ENCODE measurements around the gene AUTS2.

AUTS2 gene

DNA sequence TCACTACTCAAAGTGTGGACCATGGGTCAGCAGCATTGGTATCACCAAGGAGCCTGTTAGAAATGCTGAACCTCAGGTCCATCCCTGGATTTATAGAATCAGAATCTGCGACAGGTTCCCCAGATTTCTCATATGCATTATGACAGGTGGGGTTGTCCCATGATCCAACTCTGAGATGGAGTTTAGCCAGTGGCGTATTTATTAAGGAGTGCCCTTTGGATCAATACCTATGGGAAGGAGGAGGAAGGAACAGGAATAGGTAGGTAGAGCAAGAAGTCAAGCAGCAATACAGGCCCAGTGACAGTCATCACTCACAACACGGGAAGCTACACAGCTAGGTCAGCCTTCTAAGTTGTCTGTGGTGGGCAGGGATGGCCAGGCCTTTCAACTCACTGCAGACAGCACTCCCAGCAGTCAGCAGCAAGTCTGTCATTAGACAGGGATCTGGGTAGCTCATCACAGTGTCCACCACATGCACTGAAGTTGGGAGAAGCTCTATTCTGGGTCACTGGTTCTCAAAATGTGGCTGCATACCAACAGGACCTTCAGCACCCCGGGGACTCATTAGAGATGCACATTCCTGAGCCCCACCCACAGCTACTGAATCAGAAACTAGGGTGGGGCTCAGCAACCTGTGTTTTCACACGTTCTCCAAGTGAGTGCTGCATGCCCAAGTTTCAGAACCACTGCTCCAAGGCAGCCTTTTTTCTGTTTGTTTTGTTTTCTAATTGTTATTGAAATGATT is 1001.3 kb downstream of the AUTS2 start:
- DNase-seq: no peak

DNA sequence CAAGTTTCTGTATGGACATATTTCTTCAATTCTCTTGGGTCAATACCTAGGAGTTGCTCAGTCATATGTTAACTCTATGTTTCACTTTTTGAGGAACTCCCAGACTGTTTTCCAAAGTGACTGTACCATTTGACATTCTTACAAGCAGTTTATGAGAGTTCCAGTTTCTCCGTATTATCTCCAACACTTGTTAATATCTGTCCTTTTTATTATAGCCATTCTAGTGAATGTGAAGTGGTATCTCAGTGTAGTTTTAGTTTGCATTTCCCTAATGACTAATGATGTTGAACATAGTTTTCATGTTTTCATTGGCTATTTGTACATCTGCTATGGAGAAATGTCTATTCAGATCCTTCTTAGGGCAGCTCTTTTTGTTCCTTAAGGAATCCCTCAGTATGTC is 1002.7 kb downstream of the AUTS2 start:
- DNase-seq: no peak

- no peak for DNase-seq
These were observed 1003.8 kb downstream of the AUTS2 start for GRCh38 chr7:70602117-70602516.

- no peak for DNase-seq
These were observed 1009.0 kb downstream of the AUTS2 start for GRCh38 chr7:70607281-70607680.

DNA sequence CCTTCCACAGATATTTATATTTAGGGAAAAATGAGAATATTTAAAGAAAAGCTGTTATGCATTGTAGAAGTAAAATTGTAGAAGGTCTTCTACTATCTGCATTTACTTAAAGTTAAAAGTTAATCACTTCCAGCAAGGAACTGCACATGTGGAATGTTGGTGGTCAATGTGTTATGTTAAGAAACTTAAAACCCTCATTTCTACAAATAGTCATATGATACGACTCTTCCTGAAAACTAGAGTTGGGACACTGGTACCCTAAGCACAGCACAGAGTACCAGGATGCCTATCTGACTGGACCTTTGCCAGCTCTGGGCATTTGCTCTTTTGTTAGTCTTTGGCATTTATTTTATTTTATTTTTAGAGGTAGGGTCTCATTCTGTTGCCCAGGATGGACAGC is 1009.5 kb downstream of the AUTS2 start:
- DNase-seq: no peak

- DNase-seq: no peak
These were observed 1010.0 kb downstream of the AUTS2 start for GRCh38 chr7:70608229-70608628.

- DNase-seq: no peak
These were observed 1014.5 kb downstream of the AUTS2 start for GRCh38 chr7:70612811-70613210.

GRCh38 chr7:70614237-70615045 is 1016.2 kb downstream of the AUTS2 start:
- peak; percentile 10 for DNase-seq

DNA sequence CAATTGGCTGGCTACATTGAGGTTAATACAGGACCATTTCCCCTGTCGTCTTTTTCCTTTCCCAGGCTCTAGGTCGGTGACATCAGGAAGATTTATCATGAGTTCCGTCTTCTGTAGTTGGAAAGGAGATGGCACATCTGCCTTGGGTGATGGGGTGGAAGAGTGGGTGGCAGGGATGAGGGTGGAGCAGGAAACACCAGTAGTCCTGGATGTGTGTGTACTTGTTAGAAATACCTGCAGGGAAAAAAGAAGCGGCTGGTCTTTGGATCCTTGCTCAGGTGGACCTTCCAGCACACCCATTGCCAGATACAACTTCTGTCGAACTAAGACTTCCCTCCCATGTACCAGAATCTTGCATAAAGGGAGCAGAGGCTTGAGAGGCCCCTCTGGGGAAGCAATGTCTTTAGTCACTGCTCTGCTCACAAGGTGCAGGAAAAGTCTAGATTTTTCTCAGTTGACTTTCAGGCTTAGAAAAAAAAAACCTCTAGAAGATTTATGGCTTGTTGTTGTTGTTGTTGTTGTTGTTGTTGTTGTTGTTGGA is 1016.9 kb downstream of the AUTS2 start:
- no peak for DNase-seq

DNA sequence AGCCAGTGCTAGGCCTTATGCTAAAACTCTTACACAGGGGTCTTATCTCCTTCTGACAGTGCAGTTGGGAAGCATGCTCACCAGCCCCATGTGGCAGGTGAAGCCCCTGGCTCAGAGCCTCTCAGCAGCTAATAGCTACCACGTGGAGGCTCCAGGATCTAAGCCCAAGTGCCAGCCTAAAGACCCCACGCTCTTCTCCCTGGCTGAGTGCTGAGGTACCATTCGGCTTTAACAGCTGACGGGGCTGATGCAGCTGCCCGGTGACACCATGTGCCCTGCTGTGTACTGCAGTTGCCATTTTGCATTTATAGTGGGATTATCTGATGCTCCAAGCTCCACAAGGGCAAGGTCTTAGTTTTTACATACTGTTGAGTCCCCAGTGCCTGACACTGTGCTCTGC is 1017.9 kb downstream of the AUTS2 start:
- DNase-seq: no peak

- DNase-seq: no peak
These were observed 1018.5 kb downstream of the AUTS2 start for GRCh38 chr7:70616821-70617220.

DNA sequence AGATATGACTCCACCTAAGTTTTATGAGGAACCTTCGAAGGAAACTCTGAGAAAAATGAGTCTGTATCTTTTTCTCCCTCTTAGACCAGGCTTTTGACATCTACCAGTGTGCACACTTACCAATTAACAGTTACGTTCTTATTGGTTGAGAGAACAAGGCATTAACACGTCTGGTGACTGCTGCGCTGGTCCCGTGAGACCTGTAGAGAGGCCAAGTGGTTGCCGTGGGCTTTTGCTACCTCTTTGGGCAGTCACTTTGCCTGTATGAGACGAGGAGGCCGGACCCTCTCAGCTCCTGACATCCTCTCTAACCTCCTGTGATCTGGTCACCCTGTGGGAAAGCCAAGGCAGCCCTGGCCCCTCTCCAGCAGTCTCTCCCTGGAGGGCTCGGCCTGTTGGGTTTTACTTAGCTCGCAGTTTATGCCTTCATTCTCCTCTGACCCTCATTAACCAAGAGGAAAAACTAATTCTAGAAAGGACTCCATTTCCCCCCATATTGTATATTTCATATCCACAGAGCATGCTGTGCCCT is 1019.8 kb downstream of the AUTS2 start:
- DNase-seq: no peak

- no peak for DNase-seq
These were observed 1020.9 kb downstream of the AUTS2 start for GRCh38 chr7:70619130-70619529.

DNA sequence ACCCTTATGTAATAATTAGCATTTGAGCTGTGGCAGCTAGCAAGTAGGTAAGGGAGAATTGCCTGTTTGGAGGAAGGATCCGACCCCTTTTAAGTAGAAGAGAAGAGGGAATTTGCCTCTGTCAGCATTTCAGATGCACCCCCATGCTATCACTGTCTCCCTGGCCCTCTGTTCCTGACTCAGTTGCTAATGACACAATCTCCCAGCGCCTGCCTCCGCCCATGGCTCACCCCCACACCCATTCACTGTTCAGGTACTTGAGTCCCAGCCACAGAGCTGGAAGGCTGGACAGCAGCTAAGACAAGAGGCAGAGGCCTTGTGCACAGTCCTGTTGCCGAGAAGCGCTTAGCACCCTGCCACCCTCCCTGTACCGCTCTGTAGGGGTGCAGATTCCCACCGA is 1021.4 kb downstream of the AUTS2 start:
- DNase-seq: no peak

DNA sequence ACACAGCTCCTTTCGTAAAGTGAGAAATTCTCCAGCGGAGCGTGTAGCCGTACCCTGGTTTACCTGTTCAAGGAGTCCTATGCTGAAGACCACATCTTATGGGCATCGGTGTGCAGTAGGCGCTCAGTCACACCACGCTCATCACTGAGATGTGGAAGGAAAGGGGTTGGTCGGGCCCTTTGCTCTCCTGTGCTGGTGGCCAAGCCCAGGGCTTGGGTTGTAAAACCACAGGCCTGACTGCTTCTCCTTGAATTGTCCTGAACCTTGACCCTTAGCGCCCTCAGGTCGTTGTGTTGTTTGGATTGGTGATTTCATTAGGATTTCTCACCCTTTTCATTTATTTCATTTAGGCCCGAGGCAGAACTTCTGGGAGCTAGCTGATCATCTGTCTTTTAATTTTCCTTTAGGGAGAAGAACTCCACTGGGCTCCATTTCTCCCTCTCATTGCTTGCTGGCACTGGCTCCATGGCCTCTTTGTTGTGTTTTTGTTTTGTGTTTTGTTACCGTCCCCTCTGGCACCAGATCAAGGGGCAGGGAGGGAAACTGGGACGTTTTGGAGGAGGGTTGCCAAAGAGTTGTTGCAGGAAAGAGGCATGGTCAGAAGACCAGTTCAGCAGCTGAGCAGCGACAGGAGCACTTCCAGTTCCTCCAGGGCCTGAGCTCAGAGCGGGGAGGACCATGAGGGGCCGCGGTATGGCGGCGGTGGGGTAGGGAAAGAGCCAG is 1022.2 kb downstream of the AUTS2 start:
- no peak for DNase-seq

GRCh38 chr7:70621954-70622600 is 1023.8 kb downstream of the AUTS2 start:
- no peak for DNase-seq

DNA sequence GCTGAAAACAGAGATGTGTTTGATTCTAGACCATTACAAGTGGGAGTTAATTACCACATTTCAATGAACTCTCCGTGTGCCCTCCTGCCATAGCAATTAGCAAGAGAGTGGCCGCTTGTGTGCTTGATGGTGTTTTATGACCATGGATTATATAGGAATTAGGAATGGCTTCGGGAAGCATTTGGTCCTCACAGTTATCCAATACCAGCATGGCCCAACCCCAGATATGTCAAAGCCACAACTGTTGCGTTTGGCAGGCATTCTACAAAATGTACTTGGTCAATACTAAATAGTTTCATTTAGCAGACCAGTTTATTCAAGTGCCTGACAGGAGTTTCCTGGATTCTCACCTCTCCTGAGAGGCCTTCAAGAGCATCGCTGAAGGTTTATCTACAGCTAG is 1024.7 kb downstream of the AUTS2 start:
- no peak for DNase-seq

DNA sequence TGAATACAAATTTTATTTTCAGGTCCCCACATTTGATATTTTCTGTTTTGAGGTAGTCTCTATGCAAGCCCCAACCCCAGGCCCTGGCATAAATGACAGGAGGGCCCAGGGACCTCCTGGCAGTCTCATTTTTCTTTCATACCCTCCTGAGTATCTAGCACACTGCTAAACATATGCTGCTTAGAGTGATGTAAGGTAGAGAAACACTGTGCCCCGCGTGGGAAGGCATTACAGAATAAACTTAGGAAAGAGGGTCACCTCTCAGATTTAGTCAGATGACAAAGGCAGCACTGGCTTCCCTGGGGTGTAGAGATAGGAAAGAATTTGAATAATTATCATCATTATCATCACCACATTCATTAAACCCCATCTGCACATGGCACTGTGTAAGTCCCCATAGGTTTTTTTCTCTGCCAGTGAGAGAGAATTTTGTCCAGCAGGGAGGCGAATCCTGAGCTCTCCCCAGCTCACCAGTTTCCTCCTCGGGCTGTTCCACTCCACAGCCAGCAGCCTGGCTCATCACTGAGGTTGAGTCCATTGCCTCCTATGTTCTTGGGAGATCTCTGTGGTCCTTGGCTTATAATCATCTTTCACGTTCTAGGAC is 1026.3 kb downstream of the AUTS2 start:
- DNase-seq: no peak

DNA sequence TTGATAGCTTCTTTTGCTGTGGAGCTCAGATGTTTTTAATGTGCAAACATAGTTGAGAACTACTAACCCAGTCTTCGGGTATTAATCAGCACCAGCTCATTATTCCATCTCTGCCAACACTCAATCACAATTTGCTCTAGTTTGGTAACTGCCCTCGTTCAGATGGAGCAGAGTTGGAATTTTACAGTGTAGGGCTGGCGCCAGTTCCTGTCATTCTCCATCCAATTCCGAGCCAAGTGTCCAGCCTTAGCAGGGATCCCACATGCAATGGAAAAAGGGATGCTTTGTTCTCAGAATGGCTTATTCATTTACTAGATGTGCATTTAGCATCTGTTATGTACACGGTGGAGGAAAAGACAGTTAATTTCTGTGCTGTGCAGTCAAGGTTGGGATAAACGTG is 1029.2 kb downstream of the AUTS2 start:
- no peak for DNase-seq

DNA sequence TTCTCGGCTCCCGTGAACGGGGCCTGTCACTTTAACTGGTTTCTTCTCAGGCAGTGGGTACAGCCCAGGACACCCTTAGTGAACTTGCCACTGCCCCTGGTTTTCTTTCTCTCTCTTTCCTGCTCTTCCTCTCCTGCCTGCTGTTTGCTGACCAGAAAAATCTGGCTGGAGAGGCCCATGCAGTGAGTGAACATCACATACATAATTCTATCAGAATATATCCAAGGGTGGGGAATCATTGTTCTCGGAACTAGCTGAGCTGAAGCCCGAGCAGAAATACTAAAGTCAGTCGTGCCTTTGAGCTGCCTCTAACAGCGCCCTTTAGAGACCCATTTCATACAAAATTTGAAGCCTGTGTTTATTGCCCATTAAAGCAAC is 1032.2 kb downstream of the AUTS2 start:
- DNase-seq: no peak

DNA sequence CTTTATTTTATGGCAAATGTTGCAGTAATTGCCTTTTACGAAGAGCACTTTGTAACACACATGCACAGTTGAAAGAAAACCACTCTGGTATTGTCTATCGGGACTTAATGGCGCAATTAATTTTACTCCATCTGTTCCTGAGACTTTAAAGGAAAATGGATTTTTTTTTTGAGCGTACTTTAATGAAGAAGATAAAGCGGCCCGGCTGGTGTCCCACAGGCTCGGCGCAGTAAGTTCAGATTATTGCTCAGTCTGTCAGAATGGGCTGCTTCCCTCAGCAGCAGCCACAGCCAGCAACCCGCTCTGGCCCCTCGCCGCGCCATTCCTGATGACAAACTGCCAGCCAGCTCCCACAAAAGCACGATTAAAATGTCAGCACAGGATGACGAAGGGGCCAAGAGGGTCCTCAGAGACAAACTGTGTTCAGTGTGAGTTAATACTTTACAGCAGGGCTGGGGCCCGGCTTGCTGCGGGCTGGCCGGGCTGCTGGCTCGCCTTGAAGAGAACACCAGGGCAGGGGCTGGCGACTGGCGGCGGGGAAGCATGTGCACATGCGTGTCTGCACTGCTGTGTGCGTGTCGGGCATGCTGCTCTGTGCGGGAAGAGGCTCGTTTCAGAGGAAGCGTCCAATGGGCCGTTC is 1032.7 kb downstream of the AUTS2 start:
- no peak for DNase-seq

DNA sequence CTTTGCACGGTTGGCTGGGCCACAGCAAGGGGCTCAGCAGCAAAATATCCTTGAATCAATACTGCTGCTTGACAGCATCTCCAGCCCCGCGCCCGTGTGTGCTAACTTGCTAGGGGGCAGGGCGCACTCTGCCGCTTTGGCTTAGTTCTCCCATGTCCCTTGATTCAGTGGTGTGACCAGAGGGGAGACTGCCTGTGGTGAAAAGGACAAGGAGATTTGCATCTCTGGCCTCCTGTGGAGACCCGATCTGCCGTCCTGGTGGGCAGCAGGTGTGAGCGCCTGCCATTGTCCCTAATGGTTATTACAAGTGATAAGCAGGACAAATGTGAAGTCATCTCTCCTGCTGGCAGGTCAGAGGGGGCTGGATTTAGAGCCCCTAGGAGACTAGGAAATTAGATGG is 1033.4 kb downstream of the AUTS2 start:
- no peak for DNase-seq

Data from suppressor macrophage treated with lipopolysaccharide for 4 hours (primary cell).